GM15510 (cell line): ENCODE data around the gene DLAT.

Experiments used
- POLR2A ChIP-seq: IDR thresholded peaks from 3 replicates; pipeline ENCODE4 v1.6.1; 2011; ENCODE audit warnings: borderline replicate concordance; ENCODE audit not compliant: insufficient read length; ENCODE audit errors: extremely low read depth

Gene DLAT

GRCh38 chr11:111992206-111992855, 32.9 kb upstream of the DLAT start:
- TF ChIP-seq POLR2A, result no peak

GRCh38 chr11:111996129-111996528, 29.1 kb upstream of the DLAT start:
- no peak for TF ChIP-seq POLR2A

GRCh38 chr11:111999111-111999510, 26.1 kb upstream of the DLAT start:
- TF ChIP-seq POLR2A, result no peak

GRCh38 chr11:112000703-112001102, 24.5 kb upstream of the DLAT start:
- TF ChIP-seq POLR2A, result no peak

GRCh38 chr11:112002491-112003216, 22.6 kb upstream of the DLAT start:
- TF ChIP-seq POLR2A, result no peak

GRCh38 chr11:112004389-112004788, 20.8 kb upstream of the DLAT start:
- no peak for TF ChIP-seq POLR2A

- no peak for TF ChIP-seq POLR2A
Observed at GRCh38 chr11:112005422-112006094, 19.6 kb upstream of the DLAT start.

- no peak for TF ChIP-seq POLR2A
Observed at GRCh38 chr11:112012874-112013273, 12.3 kb upstream of the DLAT start.

- no peak for TF ChIP-seq POLR2A
Observed at GRCh38 chr11:112013497-112014164, 11.6 kb upstream of the DLAT start.

- TF ChIP-seq POLR2A, result no peak
Observed at GRCh38 chr11:112016088-112016764, 9.0 kb upstream of the DLAT start.

GRCh38 chr11:112016765-112017376, 8.3 kb upstream of the DLAT start:
- no peak for TF ChIP-seq POLR2A

- no peak for TF ChIP-seq POLR2A
Observed at GRCh38 chr11:112017538-112017937, 7.7 kb upstream of the DLAT start.

- no peak for TF ChIP-seq POLR2A
Observed at GRCh38 chr11:112019066-112019465, 6.1 kb upstream of the DLAT start.

- no peak for TF ChIP-seq POLR2A
Observed at GRCh38 chr11:112023104-112023503, 2.1 kb upstream of the DLAT start.
